ENCODE data around the gene NXT1.

GRCh38 chr20:23357767-23358562 is 7.4 kb downstream of the NXT1 start:
- TF ChIP-seq, protein P1, sequence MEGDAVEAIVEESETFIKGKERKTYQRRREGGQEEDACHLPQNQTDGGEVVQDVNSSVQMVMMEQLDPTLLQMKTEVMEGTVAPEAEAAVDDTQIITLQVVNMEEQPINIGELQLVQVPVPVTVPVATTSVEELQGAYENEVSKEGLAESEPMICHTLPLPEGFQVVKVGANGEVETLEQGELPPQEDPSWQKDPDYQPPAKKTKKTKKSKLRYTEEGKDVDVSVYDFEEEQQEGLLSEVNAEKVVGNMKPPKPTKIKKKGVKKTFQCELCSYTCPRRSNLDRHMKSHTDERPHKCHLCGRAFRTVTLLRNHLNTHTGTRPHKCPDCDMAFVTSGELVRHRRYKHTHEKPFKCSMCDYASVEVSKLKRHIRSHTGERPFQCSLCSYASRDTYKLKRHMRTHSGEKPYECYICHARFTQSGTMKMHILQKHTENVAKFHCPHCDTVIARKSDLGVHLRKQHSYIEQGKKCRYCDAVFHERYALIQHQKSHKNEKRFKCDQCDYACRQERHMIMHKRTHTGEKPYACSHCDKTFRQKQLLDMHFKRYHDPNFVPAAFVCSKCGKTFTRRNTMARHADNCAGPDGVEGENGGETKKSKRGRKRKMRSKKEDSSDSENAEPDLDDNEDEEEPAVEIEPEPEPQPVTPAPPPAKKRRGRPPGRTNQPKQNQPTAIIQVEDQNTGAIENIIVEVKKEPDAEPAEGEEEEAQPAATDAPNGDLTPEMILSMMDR (IDR thresholded peaks at IDR 0.05), result no peak
- TF ChIP-seq POLR2A (IDR thresholded peaks at IDR 0.05), result peak; percentile 62 to 68
- peak; percentile 90 to 95 (median 91) for TF ChIP-seq POLR2AphosphoS5 (IDR thresholded peaks at IDR 0.05)
- TF ChIP-seq EP300 (IDR thresholded peaks at IDR 0.05), result peak in 2 of 4 donors; percentile 12 to 96
